DOHH2 (cell line): ENCODE results near the gene CELF1.

Source experiments
- H3F3A ChIP-seq: fragments of 200-600 bp; sonication (generic), shearing (Covaris generic); 2 replicates; pipeline ENCODE4 v1.6.0; 2016; ENCODE audit warnings: antibody characterized with exemption, mild to moderate bottlenecking; ENCODE audit not compliant: control insufficient read depth, insufficient read depth
- H3K27ac ChIP-seq: fragments of 200-600 bp; sonication (generic); 2 replicates; pipeline ENCODE4 v1.5.1; 2014; ENCODE audit warnings: low read depth, mild to moderate bottlenecking, low read length, moderate library complexity
- H3K27me3 ChIP-seq: fragments of 200-600 bp; sonication (generic); 2 replicates; pipeline ENCODE4 v1.6.1; 2014; ENCODE audit warnings: mild to moderate bottlenecking, low read length, mixed read lengths; ENCODE audit not compliant: control insufficient read depth
- H3K36me3 ChIP-seq: fragments of 200-600 bp; sonication (generic); 2 replicates; pipeline ENCODE4 v1.6.1; 2014; ENCODE audit warnings: mild to moderate bottlenecking, low read length, moderate library complexity, mixed read lengths; ENCODE audit not compliant: control insufficient read depth
- H3K4me1 ChIP-seq: fragments of 200-600 bp; sonication (generic); 2 replicates; pipeline ENCODE4 v1.6.1; 2014; ENCODE audit warnings: mild to moderate bottlenecking, low read length, mixed read lengths; ENCODE audit not compliant: control insufficient read depth
- H3K4me2 ChIP-seq: fragments of 200-600 bp; sonication (generic); 2 replicates; pipeline ENCODE4 v1.6.0; 2014; ENCODE audit warnings: mild to moderate bottlenecking, low read length, moderate library complexity
- H3K4me3 ChIP-seq: fragments of 200-600 bp; sonication (generic); 2 replicates; pipeline ENCODE4 v1.5.1; 2014; ENCODE audit warnings: mild to moderate bottlenecking, low read length, mixed read lengths
- H3K79me2 ChIP-seq: fragments of 200-600 bp; sonication (generic); 2 replicates; pipeline ENCODE4 v1.6.1; 2014; ENCODE audit warnings: mild to moderate bottlenecking, low read length, mixed read lengths; ENCODE audit not compliant: control insufficient read depth
- H3K9me2 ChIP-seq: fragments of 200-600 bp; sonication (generic); replicated peaks from 2 replicates; pipeline ENCODE4 v1.6.1; 2014; ENCODE audit warnings: mild to moderate bottlenecking, low read length, mixed read lengths; ENCODE audit not compliant: control insufficient read depth
- H3K9me3 ChIP-seq: fragments of 200-600 bp; sonication (generic); 2 replicates; pipeline ENCODE4 v1.6.1; 2014; ENCODE audit warnings: antibody characterized with exemption, low read length, mixed read lengths; ENCODE audit not compliant: control insufficient read depth, insufficient read depth
- H4K20me1 ChIP-seq: fragments of 200-600 bp; sonication (generic); 2 replicates; pipeline ENCODE4 v1.6.0; 2014; ENCODE audit warnings: low read depth, mild to moderate bottlenecking, antibody characterized with exemption, low read length, moderate library complexity; ENCODE audit not compliant: control insufficient read depth, insufficient read depth
- CTCF ChIP-seq: fragments of 200-600 bp; sonication (generic); IDR thresholded peaks from one replicate; pipeline ENCODE4 v1.5.1; 2014; ENCODE audit warnings: antibody characterized with exemption, mild to moderate bottlenecking, low read depth, low read length; ENCODE audit not compliant: poor library complexity, severe bottlenecking
- EZH2phosphoT487 ChIP-seq: fragments of 200-600 bp; sonication (generic); IDR thresholded peaks from 2 replicates; pipeline ENCODE4 v1.6.1; 2017; ENCODE audit warnings: borderline replicate concordance, mild to moderate bottlenecking, antibody characterized with exemption, low read length, moderate library complexity, mixed read lengths

CELF1 gene

DNA sequence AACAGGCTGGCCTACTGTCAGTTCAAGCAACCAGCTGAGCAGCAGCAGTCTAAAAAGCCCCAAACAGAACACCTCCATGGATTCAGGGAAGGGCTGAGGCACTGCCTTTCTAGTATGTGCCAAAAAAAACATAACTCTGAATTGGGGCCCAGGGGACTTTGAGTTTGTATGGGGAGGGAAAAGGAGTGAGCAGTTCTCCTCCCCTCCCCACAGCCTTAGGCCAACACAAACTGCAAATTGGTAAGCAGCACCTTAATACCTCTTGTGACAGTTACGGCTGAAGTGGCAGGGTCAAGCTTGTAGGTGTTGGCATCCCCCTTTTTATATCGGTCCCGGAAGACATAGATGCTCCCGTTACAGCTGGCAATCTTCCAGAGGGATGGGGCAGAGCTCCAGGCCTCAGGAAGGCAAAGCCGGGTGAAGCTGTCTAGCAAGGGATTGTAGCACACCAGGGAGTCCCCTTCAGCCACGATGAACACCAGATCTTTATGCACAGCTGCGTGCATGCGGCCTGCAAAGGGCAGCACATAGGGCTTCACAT is 19.9 kb upstream of the CELF1 start:
- Histone ChIP-seq H3K79me2 (peaks cover 78% of the 10 kb centered on the region), H3F3A (peaks cover 11% of the 10 kb centered on the region; the same call in 1 of the 2 replicates), H3K4me3 (no peak overlapping the region), H3K9me3 (no peaks in the 10 kb centered on the region), H3K9me2 (no peaks in the 10 kb centered on the region), H3K4me1 (peaks cover 9% of the 10 kb centered on the region), H3K4me2 (no peak overlapping the region), H3K27me3 (no peaks in the 10 kb centered on the region), H4K20me1 (no peaks in the 10 kb centered on the region), H3K36me3 (peaks cover 78% of the 10 kb centered on the region), H3K27ac (no peak overlapping the region)
- no peak for TF ChIP-seq EZH2phosphoT487
- TF ChIP-seq CTCF = no peak

GRCh38 chr11:47571895-47572294 is 19.0 kb upstream of the CELF1 start:
- no peaks in the 10 kb centered on the region for H3K9me2 ChIP-seq
- no peak overlapping the region for H3K27ac ChIP-seq
- H3K9me3 ChIP-seq = no peaks in the 10 kb centered on the region
- H3K36me3 ChIP-seq = peaks cover 72% of the 10 kb centered on the region
- no peaks in the 10 kb centered on the region for H4K20me1 ChIP-seq
- no peak for TF ChIP-seq EZH2phosphoT487
- no peak for TF ChIP-seq CTCF
- no peaks in the 10 kb centered on the region for H3K27me3 ChIP-seq
- H3K4me3 ChIP-seq = no peak overlapping the region
- peaks cover 11% of the 10 kb centered on the region; the same call in 1 of the 2 replicates for H3F3A ChIP-seq
- H3K4me1 ChIP-seq = peaks cover 4% of the 10 kb centered on the region
- peaks cover 78% of the 10 kb centered on the region for H3K79me2 ChIP-seq
- no peak overlapping the region for H3K4me2 ChIP-seq

GRCh38 chr11:47571357-47571729 is 18.4 kb upstream of the CELF1 start:
- Histone ChIP-seq H3K9me2 (no peaks in the 10 kb centered on the region), H3K9me3 (no peaks in the 10 kb centered on the region), H3K27me3 (no peaks in the 10 kb centered on the region), H3F3A (peaks cover 11% of the 10 kb centered on the region; the same call in 1 of the 2 replicates), H3K27ac (no peak overlapping the region), H3K4me1 (peaks cover 9% of the 10 kb centered on the region), H3K36me3 (peaks cover 66% of the 10 kb centered on the region), H3K4me2 (no peak overlapping the region), H3K4me3 (no peak overlapping the region), H4K20me1 (no peaks in the 10 kb centered on the region), H3K79me2 (peaks cover 80% of the 10 kb centered on the region)
- no peak for TF ChIP-seq EZH2phosphoT487
- no peak for TF ChIP-seq CTCF
